Measurements from ENCODE around the gene CDKN2B-AS1.

Gene CDKN2B-AS1

GRCh38 chr9:22005702-22006606 is 11.4 kb downstream of the CDKN2B-AS1 start:
- no peak for DNase-seq (ENCODE audit: low read depth in 4 of 4, low spot score in 1 of 4)

- DNase-seq (ENCODE audit: low read depth in 4 of 4, low spot score in 1 of 4): no peak
Observed at GRCh38 chr9:22008384-22008716, 13.8 kb downstream of the CDKN2B-AS1 start.

GRCh38 chr9:22008717-22009505 is 14.3 kb downstream of the CDKN2B-AS1 start, which contains the start of gene CDKN2B:
CDKN2B (minus strand) TSS chr9:22009305; CDS start chr9:22008953, 352 bp downstream.
- DNase-seq (ENCODE audit: low read depth in 4 of 4, low spot score in 1 of 4): peak in 2 of 4 experiments; percentile 37 to 55

GRCh38 chr9:22009506-22009867 is 14.9 kb downstream of the CDKN2B-AS1 start:
- DNase-seq (ENCODE audit: low read depth in 4 of 4, low spot score in 1 of 4): no peak

GRCh38 chr9:22010866-22011625 is 16.5 kb downstream of the CDKN2B-AS1 start:
- DNase-seq (ENCODE audit: low read depth in 4 of 4, low spot score in 1 of 4): no peak

- no peak for DNase-seq (ENCODE audit: low read depth in 4 of 4, low spot score in 1 of 4)
Observed at GRCh38 chr9:22022396-22022795, 27.8 kb downstream of the CDKN2B-AS1 start.

- DNase-seq (ENCODE audit: low read depth in 4 of 4, low spot score in 1 of 4): no peak
Observed at GRCh38 chr9:22026696-22027095, 32.1 kb downstream of the CDKN2B-AS1 start.

GRCh38 chr9:22028394-22028793 is 33.8 kb downstream of the CDKN2B-AS1 start:
- no peak for DNase-seq (ENCODE audit: low read depth in 4 of 4, low spot score in 1 of 4)

GRCh38 chr9:22029231-22029630 is 34.6 kb downstream of the CDKN2B-AS1 start:
- DNase-seq (ENCODE audit: low read depth in 4 of 4, low spot score in 1 of 4): no peak

- DNase-seq (ENCODE audit: low read depth in 4 of 4, low spot score in 1 of 4): no peak
Observed at GRCh38 chr9:22030101-22030598, 35.6 kb downstream of the CDKN2B-AS1 start.

- DNase-seq (ENCODE audit: low read depth in 4 of 4, low spot score in 1 of 4): no peak
Observed at GRCh38 chr9:22031655-22032411, 37.2 kb downstream of the CDKN2B-AS1 start.

GRCh38 chr9:22033012-22033630 is 38.5 kb downstream of the CDKN2B-AS1 start:
- DNase-seq (ENCODE audit: low read depth in 4 of 4, low spot score in 1 of 4): no peak

GRCh38 chr9:22035591-22036011 is 41.0 kb downstream of the CDKN2B-AS1 start:
- DNase-seq (ENCODE audit: low read depth in 4 of 4, low spot score in 1 of 4): no peak

GRCh38 chr9:22036866-22037626 is 42.5 kb downstream of the CDKN2B-AS1 start:
- DNase-seq (ENCODE audit: low read depth in 4 of 4, low spot score in 1 of 4): no peak

- DNase-seq (ENCODE audit: low read depth in 4 of 4, low spot score in 1 of 4): no peak
Observed at GRCh38 chr9:22037954-22038690, 43.5 kb downstream of the CDKN2B-AS1 start.

GRCh38 chr9:22039258-22039657 is 44.7 kb downstream of the CDKN2B-AS1 start:
- DNase-seq (ENCODE audit: low read depth in 4 of 4, low spot score in 1 of 4): no peak

GRCh38 chr9:22040760-22041159 is 46.2 kb downstream of the CDKN2B-AS1 start:
- no peak for DNase-seq (ENCODE audit: low read depth in 4 of 4, low spot score in 1 of 4)

GRCh38 chr9:22041344-22041743 is 46.8 kb downstream of the CDKN2B-AS1 start:
- DNase-seq (ENCODE audit: low read depth in 4 of 4, low spot score in 1 of 4): no peak

GRCh38 chr9:22041775-22042174 is 47.2 kb downstream of the CDKN2B-AS1 start:
- no peak for DNase-seq (ENCODE audit: low read depth in 4 of 4, low spot score in 1 of 4)
